Measurements from ENCODE around the gene TAS1R2. TPM values are rescaled to one million over a fixed set of nuclear protein-coding genes. Genes with fewer than 3 reads are reported as not detected.

TAS1R2 gene
- total RNA-seq, 2 donors from 2014 or later: not detected

GRCh38 chr1:18861590-18861989 is 2.1 kb upstream of the TAS1R2 start:
- no peak overlapping the region for H3K4me3 ChIP-seq
- no peaks in the 10 kb centered on the region for H3K36me3 ChIP-seq
- TF ChIP-seq, protein P1, sequence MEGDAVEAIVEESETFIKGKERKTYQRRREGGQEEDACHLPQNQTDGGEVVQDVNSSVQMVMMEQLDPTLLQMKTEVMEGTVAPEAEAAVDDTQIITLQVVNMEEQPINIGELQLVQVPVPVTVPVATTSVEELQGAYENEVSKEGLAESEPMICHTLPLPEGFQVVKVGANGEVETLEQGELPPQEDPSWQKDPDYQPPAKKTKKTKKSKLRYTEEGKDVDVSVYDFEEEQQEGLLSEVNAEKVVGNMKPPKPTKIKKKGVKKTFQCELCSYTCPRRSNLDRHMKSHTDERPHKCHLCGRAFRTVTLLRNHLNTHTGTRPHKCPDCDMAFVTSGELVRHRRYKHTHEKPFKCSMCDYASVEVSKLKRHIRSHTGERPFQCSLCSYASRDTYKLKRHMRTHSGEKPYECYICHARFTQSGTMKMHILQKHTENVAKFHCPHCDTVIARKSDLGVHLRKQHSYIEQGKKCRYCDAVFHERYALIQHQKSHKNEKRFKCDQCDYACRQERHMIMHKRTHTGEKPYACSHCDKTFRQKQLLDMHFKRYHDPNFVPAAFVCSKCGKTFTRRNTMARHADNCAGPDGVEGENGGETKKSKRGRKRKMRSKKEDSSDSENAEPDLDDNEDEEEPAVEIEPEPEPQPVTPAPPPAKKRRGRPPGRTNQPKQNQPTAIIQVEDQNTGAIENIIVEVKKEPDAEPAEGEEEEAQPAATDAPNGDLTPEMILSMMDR (IDR thresholded peaks at IDR 0.05): no peak
- no peak for ATAC-seq (ENCODE audit: insufficient number of reproducible peaks, low FRiP score, low read depth)
- H3K27me3 ChIP-seq (replicated peaks; ENCODE audit: insufficient read depth): no peaks in the 10 kb centered on the region
- H3K4me1 ChIP-seq (ENCODE audit: control insufficient read depth in 1 of 2, low read depth in 2 of 2): no peaks in the 10 kb centered on the region
- H3K9me3 ChIP-seq: no peaks in the 10 kb centered on the region
- H3K27ac ChIP-seq: no peak overlapping the region
- no peak for DNase-seq (ENCODE audit: low spot score)

DNA sequence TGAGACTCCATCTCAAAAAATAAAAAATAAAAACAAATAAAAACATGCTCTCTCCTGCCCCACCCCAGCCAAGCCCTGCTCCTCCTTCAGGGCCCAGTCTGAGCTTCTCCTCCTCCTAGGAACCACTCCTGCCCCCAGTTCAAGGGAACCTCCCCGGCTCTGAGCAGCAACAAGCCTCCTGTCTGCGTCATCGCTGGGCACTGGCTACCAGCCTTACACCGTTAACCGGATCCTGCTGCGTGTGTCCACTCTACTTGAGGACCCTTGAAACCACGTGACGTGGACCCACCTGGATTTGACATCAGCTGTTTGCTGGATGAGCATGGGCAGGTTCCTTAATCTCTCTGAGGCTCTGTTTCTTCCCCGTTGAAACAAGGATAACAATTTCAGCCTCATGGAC is 1.6 kb upstream of the TAS1R2 start:
- no peaks in the 10 kb centered on the region for H3K4me1 ChIP-seq (ENCODE audit: control insufficient read depth in 1 of 2, low read depth in 2 of 2)
- no peaks in the 10 kb centered on the region for H3K27me3 ChIP-seq (replicated peaks; ENCODE audit: insufficient read depth)
- no peak for ATAC-seq (ENCODE audit: insufficient number of reproducible peaks, low FRiP score, low read depth)

GRCh38 chr1:18858070-18858688 is 1.3 kb downstream of the TAS1R2 start:
- Histone ChIP-seq H3K36me3 (no peaks in the 10 kb centered on the region), H3K27me3 (replicated peaks; ENCODE audit: insufficient read depth) (no peaks in the 10 kb centered on the region), H3K9me3 (no peaks in the 10 kb centered on the region), H3K27ac (no peak overlapping the region), H3K4me3 (no peak overlapping the region), H3K4me1 (ENCODE audit: control insufficient read depth in 1 of 2, low read depth in 2 of 2) (no peaks in the 10 kb centered on the region)
- ATAC-seq (ENCODE audit: insufficient number of reproducible peaks, low FRiP score, low read depth) (no peak), DNase-seq (ENCODE audit: low spot score) (no peak)
- TF ChIP-seq, protein P1 (IDR thresholded peaks at IDR 0.05): no peak

More for the DNA sequence above, 1.6 kb upstream of the TAS1R2 start:
- Histone ChIP-seq H3K27ac (no peak overlapping the region), H3K4me3 (no peak overlapping the region), H3K9me3 (no peaks in the 10 kb centered on the region), H3K36me3 (no peaks in the 10 kb centered on the region)
- TF ChIP-seq, protein P1 (IDR thresholded peaks at IDR 0.05): no peak
- no peak for DNase-seq (ENCODE audit: low spot score)

DNA sequence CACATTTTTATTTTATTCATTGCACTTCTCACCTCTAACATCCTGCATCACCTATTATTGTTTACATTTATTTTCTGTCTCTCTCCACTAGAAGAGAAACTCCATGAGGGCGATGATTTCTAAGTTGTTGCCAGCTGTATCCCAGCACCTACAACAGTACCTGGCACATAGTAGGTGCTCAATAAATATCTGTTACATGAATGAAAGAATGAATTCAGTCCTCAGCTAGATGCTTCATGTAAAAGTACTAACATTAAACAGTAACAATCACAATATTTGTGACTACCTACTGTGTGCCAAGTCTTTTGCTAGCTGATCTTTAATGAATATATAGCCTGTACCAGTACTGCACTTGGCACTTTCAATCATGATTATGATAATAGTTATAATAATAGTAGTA is 3.0 kb downstream of the TAS1R2 start:
- Histone ChIP-seq H3K27ac (no peak overlapping the region), H3K36me3 (no peaks in the 10 kb centered on the region), H3K4me3 (no peak overlapping the region), H3K27me3 (replicated peaks; ENCODE audit: insufficient read depth) (no peaks in the 10 kb centered on the region), H3K9me3 (no peaks in the 10 kb centered on the region), H3K4me1 (ENCODE audit: control insufficient read depth in 1 of 2, low read depth in 2 of 2) (no peaks in the 10 kb centered on the region)
- no peak for DNase-seq (ENCODE audit: low spot score)
- no peak for ATAC-seq (ENCODE audit: insufficient number of reproducible peaks, low FRiP score, low read depth)
- TF ChIP-seq, protein P1 (IDR thresholded peaks at IDR 0.05): no peak

- TF ChIP-seq, protein P1 (IDR thresholded peaks at IDR 0.05): no peak
- no peaks in the 10 kb centered on the region for H3K9me3 ChIP-seq
- ATAC-seq (ENCODE audit: insufficient number of reproducible peaks, low FRiP score, low read depth) (no peak), DNase-seq (ENCODE audit: low spot score) (no peak)
- H3K36me3 ChIP-seq: no peaks in the 10 kb centered on the region
- H3K27me3 ChIP-seq (replicated peaks; ENCODE audit: insufficient read depth): no peaks in the 10 kb centered on the region
- H3K27ac ChIP-seq: no peak overlapping the region
- H3K4me3 ChIP-seq: no peak overlapping the region
- H3K4me1 ChIP-seq (ENCODE audit: control insufficient read depth in 1 of 2, low read depth in 2 of 2): no peaks in the 10 kb centered on the region
Measured at GRCh38 chr1:18855573-18855972, 3.9 kb downstream of the TAS1R2 start.

All from thoracic aorta (tissue), 2 donors.